Glomerular visceral epithelial cell (primary cell): ENCODE measurements around the gene LRRC30.

Experiments
- DNase-seq: peaks from one replicate; pipeline ENCODE4 v3.0.0-alpha.2; 2016; ENCODE audit errors: extremely low spot score

Gene LRRC30

GRCh38 chr18:7237673-7238272, 6.9 kb downstream of the LRRC30 start:
- DNase-seq = no peak

DNA sequence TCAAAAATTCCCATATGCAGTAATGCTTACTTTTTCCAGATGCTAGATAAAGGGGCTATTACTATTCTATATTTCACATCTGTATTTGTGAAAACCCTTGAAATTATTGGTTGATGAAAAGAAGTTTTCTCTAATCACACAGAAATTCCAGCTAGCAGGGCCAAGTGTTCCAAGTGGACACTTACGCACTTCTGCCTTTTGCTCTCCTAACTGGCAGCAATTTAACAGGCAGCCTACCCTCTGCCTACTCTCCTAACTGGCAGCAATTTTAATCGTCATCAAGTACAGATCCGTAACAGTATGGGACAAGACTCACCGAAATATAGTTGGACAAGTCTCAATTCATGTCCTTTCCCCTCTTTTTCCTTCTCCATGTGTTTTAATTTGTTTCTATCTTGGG, 12.0 kb downstream of the LRRC30 start:
- no peak for DNase-seq

DNA sequence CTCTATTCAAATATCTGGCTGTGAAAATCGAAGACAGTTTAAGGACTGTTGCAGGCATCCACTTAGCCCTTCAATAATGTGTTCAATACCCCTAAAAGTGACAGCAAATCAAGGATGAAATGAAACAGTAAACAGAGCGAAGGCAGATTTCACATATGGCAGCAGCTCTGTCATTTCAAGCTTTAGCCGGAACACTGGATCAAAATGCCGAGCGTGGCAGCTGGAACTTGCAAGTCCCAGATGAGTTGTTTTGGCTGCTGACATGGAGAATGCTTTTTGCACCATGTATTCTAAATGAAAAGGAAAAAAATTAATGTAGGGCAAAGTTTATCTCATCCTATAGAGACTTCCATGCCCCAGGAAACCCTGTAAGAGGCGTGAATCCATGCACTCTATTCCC, 18.0 kb downstream of the LRRC30 start:
- no peak for DNase-seq

GRCh38 chr18:7254163-7254562, 23.3 kb downstream of the LRRC30 start:
- DNase-seq = no peak

DNA sequence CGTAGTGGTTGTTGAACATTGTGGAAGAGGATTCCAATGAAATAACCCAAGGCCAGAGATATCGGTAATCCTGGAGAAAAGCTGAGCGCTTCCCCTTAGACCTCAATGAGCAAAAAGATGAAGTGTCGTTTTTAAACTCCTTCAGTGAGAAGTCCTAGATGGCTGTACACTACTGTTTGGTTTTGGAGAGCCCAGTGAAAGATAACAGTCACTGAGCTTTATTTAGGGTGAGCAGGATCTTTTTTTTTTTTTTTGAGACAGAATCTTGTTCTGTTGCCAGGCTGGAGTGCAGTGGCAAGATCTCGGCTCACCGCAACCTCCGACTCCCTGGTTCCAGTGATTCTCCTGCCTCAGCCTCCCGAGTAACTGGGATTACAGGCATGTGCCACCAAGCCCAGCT, 24.2 kb downstream of the LRRC30 start:
- DNase-seq = no peak

DNA sequence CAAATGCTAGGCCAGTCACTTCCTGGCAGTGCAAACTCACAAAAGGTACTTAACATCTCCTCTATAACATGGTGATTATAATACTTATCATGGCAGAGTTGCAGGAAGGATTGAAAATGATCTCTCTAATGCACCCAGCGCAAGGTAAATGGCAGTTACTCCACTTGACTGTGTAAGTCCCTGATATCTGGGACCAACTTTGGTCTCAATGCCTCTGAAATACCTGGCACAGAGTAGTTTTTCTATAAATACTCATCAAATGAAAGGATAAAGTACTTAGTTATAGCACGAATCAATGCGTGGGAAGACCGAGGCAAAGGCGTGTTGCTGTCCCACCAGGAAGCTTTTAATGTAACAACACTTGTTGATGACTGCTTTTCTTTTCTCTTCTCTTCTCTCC, 24.8 kb downstream of the LRRC30 start:
- DNase-seq = no peak

GRCh38 chr18:7256618-7257425, 25.9 kb downstream of the LRRC30 start:
- DNase-seq = no peak

DNA sequence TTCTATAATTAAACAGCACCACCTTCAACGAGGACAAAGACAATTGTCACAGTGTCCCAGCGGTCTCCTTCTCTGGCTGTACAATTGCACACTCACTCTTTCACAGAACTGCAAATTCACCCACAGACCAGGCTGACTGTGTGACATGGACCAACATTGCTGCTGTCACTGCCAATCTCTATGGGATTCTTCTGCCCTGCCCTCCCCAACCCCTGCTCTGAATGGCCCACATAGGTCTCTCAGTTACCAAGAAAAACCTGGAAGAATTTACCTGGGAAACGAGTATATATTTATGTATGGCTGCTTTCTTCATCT, 26.5 kb downstream of the LRRC30 start:
- no peak for DNase-seq

GRCh38 chr18:7259475-7259874, 28.6 kb downstream of the LRRC30 start:
- no peak for DNase-seq

DNA sequence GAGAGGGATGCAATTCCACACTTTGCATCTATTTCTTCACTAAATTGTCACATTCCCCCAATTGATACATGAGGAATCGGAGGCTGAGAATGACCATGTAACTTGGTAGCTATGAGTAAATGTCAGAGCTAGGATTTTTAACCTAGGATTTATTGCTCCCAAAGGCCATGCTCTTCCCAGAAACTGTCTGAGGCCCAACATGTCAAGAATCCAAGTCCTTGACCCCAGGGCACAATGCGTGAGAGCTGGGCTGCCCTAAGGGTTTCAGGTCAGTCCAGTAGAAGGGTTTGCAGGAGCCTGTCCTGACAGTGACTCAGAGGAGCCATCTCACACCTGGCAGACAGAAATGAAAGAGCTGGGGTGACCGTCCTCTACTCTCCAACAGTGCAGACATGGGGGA, 30.3 kb downstream of the LRRC30 start:
- no peak for DNase-seq

DNA sequence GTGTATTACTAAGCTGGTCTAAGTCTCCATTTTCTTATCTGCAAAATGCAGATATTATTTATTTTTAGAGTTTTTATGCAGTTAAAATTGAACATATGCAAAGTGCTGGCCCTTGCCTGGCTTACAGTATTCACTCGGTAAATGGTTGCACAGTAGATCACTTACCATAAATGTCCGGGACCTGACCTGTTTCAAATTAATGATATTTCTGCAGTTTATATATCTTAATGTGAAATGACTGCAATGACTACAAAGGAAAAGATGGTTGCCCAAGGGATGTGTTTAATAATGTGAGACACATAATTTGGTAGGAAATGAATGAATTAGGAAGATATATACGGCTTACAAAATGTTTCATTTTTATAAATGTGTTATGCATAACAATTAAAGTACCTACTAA, 37.1 kb downstream of the LRRC30 start:
- DNase-seq = no peak

- no peak for DNase-seq
Measured at GRCh38 chr18:7269942-7270341, 39.1 kb downstream of the LRRC30 start.

GRCh38 chr18:7272311-7273049, 41.6 kb downstream of the LRRC30 start:
- peak; percentile 75 for DNase-seq

GRCh38 chr18:7273301-7273921, 42.5 kb downstream of the LRRC30 start:
- DNase-seq = peak; percentile 18

DNA sequence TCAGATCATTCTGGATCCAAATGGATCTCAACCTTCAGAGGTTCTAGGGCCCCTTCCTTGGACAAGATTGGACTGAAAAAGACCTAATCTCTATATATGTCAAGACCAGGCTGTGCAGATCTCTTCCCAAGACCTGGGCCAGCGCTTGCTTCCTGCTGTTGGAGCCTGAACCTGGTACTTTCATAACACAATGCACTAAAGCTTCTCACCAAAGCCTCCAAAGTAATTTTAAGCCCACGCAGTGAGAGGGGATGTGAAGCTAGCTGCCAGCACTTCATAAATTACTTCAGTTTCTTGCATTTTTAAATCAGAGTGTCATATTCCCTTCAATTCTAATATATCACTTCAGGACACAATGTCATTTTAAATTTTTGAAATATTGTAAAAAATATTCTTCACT, 50.7 kb downstream of the LRRC30 start:
- DNase-seq = no peak
